ENCODE measurements around the gene DAG1.
A peak's percentile ranks its signal among the peaks of the same experiment; 100 is the strongest.

DAG1 gene

GRCh38 chr3:49518441-49518840 lies 48.4 kb downstream of the DAG1 start:
- no peak for DNase-seq

GRCh38 chr3:49519296-49519695 lies 49.2 kb downstream of the DAG1 start:
- DNase-seq = no peak

GRCh38 chr3:49519916-49520385 lies 49.9 kb downstream of the DAG1 start:
- no peak for DNase-seq

GRCh38 chr3:49523756-49524747 lies 54.0 kb downstream of the DAG1 start:
- DNase-seq = no peak

GRCh38 chr3:49529567-49529966 lies 59.5 kb downstream of the DAG1 start:
- no peak for DNase-seq

- DNase-seq = no peak
These were observed 60.2 kb downstream of the DAG1 start for GRCh38 chr3:49530231-49530630.

GRCh38 chr3:49530701-49531100 lies 60.6 kb downstream of the DAG1 start:
- DNase-seq = no peak

- DNase-seq = no peak
These were observed 61.2 kb downstream of the DAG1 start for GRCh38 chr3:49531218-49531617.

GRCh38 chr3:49531715-49532114 lies 61.6 kb downstream of the DAG1 start:
- no peak for DNase-seq

GRCh38 chr3:49533031-49533430 lies 63.0 kb downstream of the DAG1 start:
- no peak for DNase-seq

GRCh38 chr3:49533786-49534519 lies 63.9 kb downstream of the DAG1 start:
- no peak for DNase-seq

- no peak for DNase-seq
These were observed 64.7 kb downstream of the DAG1 start for GRCh38 chr3:49534581-49535441.

- no peak for DNase-seq
These were observed 66.2 kb downstream of the DAG1 start for GRCh38 chr3:49535971-49536874.

- no peak for DNase-seq
These were observed 66.9 kb downstream of the DAG1 start for GRCh38 chr3:49536875-49537533.

- DNase-seq = peak; percentile 88 to 91
These were observed 69.8 kb downstream of the DAG1 start for GRCh38 chr3:49539659-49540560.

- DNase-seq = no peak
These were observed 82.0 kb downstream of the DAG1 start for GRCh38 chr3:49552087-49552486.

GRCh38 chr3:49553324-49553691 lies 83.2 kb downstream of the DAG1 start:
- DNase-seq = no peak

GRCh38 chr3:49553692-49554632 lies 83.9 kb downstream of the DAG1 start, which contains the start of gene BSN:
Gene BSN, plus strand, starts transcription at chr3:49554477. Its CDS starts 126 bp downstream, at chr3:49554603.
- DNase-seq = peak; percentile 77 to 83
